ENCODE data around the gene TAPT1.
A peak's percentile ranks its signal among the peaks of the same experiment; 100 is the strongest.

- TF ChIP-seq POLR2A (IDR thresholded peaks at IDR 0.05; ENCODE audit: low read depth, low read length) = no peak
- peak; percentile 88 for TF ChIP-seq SPI1 (IDR thresholded peaks at IDR 0.05; ENCODE audit: low read depth, low read length)
- TF ChIP-seq POU2F2 (IDR thresholded peaks at IDR 0.05; ENCODE audit: low read depth, low read length) = no peak
- TF ChIP-seq POLR2AphosphoS5 (IDR thresholded peaks at IDR 0.05; ENCODE audit: low read depth, low read length) = no peak
Observed at GRCh38 chr4:16196482-16197393, 29.5 kb downstream of the TAPT1 start.

All from GM12891 (cell line).